CD4-positive, alpha-beta T cell treated with Interleukin-15 for 1 hour (primary cell): ENCODE data around the gene NCAM1.
A peak's percentile ranks its signal among the peaks of the same experiment; 100 is the strongest.

ENCODE experiments used
- DNase-seq: peaks from one replicate; pipeline ENCODE4 v3.0.0-alpha.2; 2020

Gene NCAM1

GRCh38 chr11:113091481-113091780, 130.2 kb downstream of the NCAM1 start:
- DNase-seq, result no peak

DNA sequence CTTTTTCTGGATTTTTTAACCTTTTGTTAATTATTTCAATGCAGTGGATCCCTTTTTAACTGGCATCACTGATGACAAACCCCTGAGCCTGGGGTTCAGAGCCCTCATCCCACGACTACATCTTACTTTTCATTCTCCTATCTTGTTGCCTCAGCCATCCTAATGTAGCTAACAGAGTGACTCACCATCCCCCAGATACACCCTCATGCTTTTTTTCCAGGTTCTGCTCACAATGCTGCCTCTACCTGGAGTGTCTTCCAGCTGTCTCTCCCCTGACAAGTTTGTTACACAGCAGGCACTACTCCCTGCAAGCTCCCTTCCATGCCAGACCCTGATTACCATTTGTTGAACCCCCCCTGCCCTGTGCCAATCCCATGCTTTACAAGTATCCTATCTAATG, 135.4 kb downstream of the NCAM1 start:
- no peak for DNase-seq

GRCh38 chr11:113103932-113104690, 142.9 kb downstream of the NCAM1 start:
- DNase-seq, result no peak

GRCh38 chr11:113104691-113105251, 143.6 kb downstream of the NCAM1 start:
- DNase-seq, result no peak

GRCh38 chr11:113105592-113105991, 144.4 kb downstream of the NCAM1 start:
- DNase-seq, result no peak

DNA sequence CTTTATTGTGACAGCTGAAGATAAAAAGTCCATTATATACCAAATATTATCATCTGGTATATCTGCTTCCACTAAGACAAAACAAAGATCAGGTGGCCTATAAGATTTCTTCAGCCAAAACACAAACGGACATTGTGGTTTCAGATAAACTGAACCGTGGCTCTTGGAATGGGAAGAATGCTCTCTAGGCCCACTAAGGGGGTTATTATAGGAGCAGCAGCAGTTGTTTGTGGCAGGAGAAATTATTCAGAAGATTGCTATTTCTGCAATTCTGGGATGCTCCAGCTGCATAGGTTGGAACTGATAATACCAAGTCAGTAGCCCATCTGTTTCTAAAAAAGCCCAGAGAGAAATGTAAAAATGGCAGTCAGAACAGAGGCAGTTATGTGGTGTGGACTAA, 145.3 kb downstream of the NCAM1 start:
- DNase-seq, result no peak

GRCh38 chr11:113110046-113110445, 148.8 kb downstream of the NCAM1 start:
- no peak for DNase-seq

- no peak for DNase-seq
Observed at GRCh38 chr11:113111156-113111555, 149.9 kb downstream of the NCAM1 start.

DNA sequence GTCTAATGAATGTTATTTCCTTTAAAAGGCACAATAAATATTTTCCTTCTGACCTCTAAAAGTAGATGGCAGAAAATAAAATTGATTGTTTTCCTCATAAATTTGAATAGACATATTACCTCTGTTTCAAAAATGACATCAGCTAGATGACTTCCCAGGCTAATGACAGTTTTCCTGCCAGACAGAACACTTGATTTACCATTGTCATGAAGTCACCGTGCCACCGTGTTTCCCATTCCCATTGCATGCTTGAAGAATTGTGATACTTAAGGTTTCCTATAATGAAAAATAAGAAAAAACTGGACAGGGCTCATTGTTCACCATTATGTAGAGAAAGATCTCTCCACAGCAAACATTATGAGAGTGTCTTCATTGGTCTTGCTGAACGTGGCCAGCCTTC, 151.1 kb downstream of the NCAM1 start:
- DNase-seq, result no peak

GRCh38 chr11:113113801-113114704, 152.8 kb downstream of the NCAM1 start:
- peak; percentile 20 for DNase-seq

GRCh38 chr11:113114705-113115027, 153.4 kb downstream of the NCAM1 start:
- no peak for DNase-seq

DNA sequence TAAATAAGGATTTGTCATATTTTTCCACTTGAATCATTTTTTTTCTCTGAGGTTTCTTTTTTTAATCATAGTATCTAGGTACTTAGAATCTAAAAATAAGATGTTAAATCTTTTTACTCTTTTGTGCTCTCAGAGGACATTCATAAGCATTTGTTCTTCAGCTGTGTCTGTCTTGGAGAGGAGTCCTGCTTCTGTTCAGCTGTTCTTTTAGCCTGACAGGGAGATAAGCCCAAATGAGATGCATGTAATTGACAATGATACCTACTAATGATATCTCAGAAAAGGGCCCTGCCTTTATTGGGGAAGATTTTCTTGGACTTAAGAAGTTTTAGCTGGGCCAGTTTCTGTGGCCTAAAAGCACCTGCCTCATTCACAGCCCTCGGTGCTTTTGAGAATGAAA, 156.9 kb downstream of the NCAM1 start:
- no peak for DNase-seq

DNA sequence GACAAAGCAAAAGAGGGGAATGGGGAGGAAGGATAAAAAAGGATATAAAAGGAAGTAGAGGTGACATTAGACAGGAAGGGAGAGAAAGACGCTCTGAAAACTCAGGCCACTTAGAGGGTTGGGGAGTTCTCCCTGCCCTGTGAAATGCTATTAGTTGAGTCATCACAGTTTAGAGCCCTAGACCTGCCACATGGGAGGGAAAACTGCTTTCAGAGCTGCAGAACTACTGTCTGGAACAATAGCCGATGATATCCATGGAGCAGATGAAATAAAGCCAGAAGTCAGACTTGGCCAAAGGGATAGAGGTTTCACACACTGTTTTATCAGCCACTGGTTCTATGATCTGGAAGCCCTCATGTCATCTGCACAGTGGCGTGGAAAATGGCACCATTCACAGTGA, 157.9 kb downstream of the NCAM1 start:
- no peak for DNase-seq

- DNase-seq, result no peak
Observed at GRCh38 chr11:113119966-113120736, 158.9 kb downstream of the NCAM1 start.

- no peak for DNase-seq
Observed at GRCh38 chr11:113121746-113122145, 160.5 kb downstream of the NCAM1 start.

DNA sequence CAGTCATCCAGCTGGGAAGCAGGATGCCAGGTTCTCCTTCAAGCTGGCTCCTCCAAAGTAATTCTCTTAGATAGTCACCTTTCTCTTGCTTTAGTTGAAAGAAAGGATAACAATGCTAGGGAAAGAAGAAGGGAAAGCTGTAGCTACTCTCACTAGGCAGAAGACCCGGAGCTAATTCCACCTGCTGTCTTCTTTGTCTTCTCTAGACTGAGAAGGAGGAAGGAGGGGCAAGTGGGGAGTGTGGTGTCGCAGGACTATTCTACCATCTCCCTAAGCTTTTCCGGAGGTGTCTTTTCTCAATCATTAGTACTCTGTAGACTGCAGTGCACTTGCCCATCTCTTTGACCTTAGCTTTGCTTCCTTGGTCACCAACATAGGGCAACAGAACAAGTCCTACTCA, 162.8 kb downstream of the NCAM1 start:
- no peak for DNase-seq

- DNase-seq, result no peak
Observed at GRCh38 chr11:113124578-113124977, 163.4 kb downstream of the NCAM1 start.

DNA sequence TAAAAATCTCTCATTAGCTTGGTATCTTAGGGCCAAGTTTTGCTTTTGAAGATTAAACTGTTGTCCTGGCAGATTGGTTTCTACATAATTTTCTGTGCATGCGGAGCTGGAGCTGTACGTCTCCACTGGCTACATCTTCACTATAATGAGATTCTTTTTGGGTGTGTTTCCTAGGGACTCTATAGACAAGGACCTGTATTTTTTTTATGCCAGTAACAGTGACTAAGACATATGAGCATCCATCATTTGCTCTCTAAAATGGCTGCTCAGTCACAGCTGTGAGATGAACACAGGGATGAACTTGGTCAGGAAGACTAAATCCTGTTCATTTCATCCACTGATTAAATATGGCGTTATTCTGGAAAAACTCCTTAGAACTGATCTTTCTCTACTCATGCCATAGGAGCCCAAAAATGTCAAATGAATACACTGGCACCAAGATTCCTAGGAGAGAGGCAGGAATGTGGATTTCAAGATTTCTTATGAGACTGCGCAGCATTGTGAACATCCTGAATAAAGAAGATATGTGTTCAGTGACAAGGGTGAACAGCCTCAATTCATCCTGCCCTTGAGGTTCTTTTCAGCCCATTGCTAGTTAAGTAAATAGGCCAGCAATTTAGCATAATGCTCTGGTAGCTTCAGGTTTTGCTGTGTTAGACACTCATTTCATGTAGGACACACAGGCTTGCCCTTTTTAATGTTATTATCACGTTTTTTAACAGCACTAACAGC, 168.2 kb downstream of the NCAM1 start:
- DNase-seq, result no peak

GRCh38 chr11:113131036-113131775, 170.0 kb downstream of the NCAM1 start:
- no peak for DNase-seq

DNA sequence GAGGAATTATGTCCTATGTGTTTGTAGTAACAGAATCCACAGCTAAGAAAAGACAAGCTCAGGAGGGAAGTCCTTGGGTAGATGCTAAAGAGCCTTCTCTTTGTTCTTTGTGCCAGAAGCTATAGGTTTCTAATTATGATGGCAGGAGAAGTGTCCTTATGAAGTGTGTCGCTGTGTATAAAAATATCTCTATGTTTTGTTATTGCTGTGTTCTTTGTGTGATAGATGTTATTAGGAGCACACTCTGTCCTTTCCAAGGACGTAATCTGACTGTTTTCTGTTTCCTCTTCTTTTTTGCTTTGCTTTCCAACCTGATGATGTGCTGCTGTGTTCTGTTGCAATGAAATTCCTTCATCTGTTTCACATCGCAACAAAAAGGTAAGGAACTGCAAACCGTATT, 171.9 kb downstream of the NCAM1 start:
- DNase-seq, result no peak

DNA sequence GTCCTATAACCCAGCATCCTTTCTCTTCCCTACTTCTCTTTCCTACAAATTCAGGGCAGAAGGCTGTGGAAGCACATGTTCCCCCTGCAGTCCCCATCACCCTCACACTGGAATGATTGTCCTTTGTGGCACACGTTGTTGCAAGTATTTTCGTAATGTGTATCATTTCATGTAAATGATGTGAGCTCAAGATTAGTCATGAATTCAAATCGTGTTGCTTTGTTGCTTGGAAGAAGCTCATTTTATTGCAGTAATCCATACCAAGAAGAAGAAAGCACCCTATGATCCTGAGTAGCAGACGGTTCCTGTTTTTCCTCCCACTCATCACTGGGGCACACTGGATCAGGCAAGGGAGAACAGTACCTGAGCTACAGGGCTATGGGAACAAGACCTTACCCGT, 173.4 kb downstream of the NCAM1 start:
- no peak for DNase-seq
